Liver (tissue), 9 donors: ENCODE results near the gene HSD3B7. TPM values are rescaled to one million over a fixed set of nuclear protein-coding genes. Genes with fewer than 3 reads are reported as not detected.

ENCODE experiments used
- DNase-seq: peaks from one replicate; pipeline ENCODE4 v3.0.0-alpha.2; 2017; ENCODE audit warnings: low spot score
- H3K27ac ChIP-seq, 2 donors: one replicate each; pipeline ENCODE4 v1.7.0; 2013; ENCODE audit warnings: inconsistent platforms in 2 of 2, low read length in 2 of 2, control low read depth in 1 of 2, low read depth in 1 of 2, mild to moderate bottlenecking in 1 of 2
- H3K27me3 ChIP-seq, 4 donors: one replicate each; pipeline versions ENCODE4 v1.6.1 to v1.7.0; 2013; ENCODE audit warnings: low read length in 3 of 4, inconsistent platforms in 1 of 4, mild to moderate bottlenecking in 1 of 4, moderate library complexity in 1 of 4; ENCODE audit not compliant: control insufficient read depth in 4 of 4, insufficient read depth in 4 of 4
- H3K36me3 ChIP-seq, 4 donors: one replicate each; pipeline versions ENCODE4 v1.6.1 to v1.7.0; 2013; ENCODE audit warnings: low read length in 3 of 4, mild to moderate bottlenecking in 3 of 4, low read depth in 1 of 4, moderate library complexity in 1 of 4; ENCODE audit not compliant: control insufficient read depth in 4 of 4, insufficient read depth in 3 of 4
- H3K4me1 ChIP-seq, 4 donors: one replicate each; pipeline versions ENCODE4 v1.6.1 to v1.7.0; 2013; ENCODE audit warnings: low read length in 3 of 4, mild to moderate bottlenecking in 3 of 4, moderate library complexity in 1 of 4; ENCODE audit not compliant: control insufficient read depth in 4 of 4, insufficient read depth in 4 of 4
- H3K4me3 ChIP-seq, 3 donors: one replicate each; pipeline versions ENCODE4 v1.6.1 to v1.7.0; 2013; ENCODE audit warnings: low read length in 3 of 3, control low read depth in 1 of 3, low read depth in 1 of 3, mild to moderate bottlenecking in 1 of 3
- H3K9ac ChIP-seq, 2 donors: one replicate each; pipeline ENCODE4 v1.7.0; 2013; ENCODE audit warnings: low read length in 2 of 2, mild to moderate bottlenecking in 2 of 2, moderate library complexity in 2 of 2, control low read depth in 1 of 2, low read depth in 1 of 2
- H3K9me3 ChIP-seq, 4 donors: one replicate each; pipeline versions ENCODE4 v1.6.1 to v1.7.0; 2013; ENCODE audit warnings: low read length in 3 of 4; ENCODE audit not compliant: control insufficient read depth in 4 of 4
- ATF3 ChIP-seq: IDR thresholded peaks from 2 replicates; pipeline ENCODE4 v1.6.1; 2016; ENCODE audit warnings: antibody characterized with exemption
- CTCF ChIP-seq: fragments of 150-350 bp; IDR thresholded peaks from 2 replicates; pipeline ENCODE4 v1.5.1; 2017; ENCODE audit warnings: improper control_type of control experiment, low read depth, low read length; ENCODE audit not compliant: missing input control
- EGR1 ChIP-seq, 2 donors: IDR thresholded peaks; 2 replicates each; pipeline ENCODE4 v1.6.1; 2016 to 2018; ENCODE audit warnings: antibody characterized with exemption in 2 of 2, low read depth in 2 of 2
- FOXA1 ChIP-seq: IDR thresholded peaks from 2 replicates; pipeline ENCODE4 v1.6.1; 2016; ENCODE audit warnings: antibody characterized with exemption
- FOXA2 ChIP-seq: IDR thresholded peaks from 2 replicates; pipeline ENCODE4 v1.6.1; 2016; ENCODE audit warnings: antibody characterized with exemption
- GABPA ChIP-seq, 2 donors: IDR thresholded peaks in 1 of 2; conservative IDR thresholded peaks in 1 of 2; 2 replicates each; pipeline ENCODE4 v1.6.1; 2016; ENCODE audit warnings: antibody characterized with exemption in 2 of 2, mild to moderate bottlenecking in 1 of 2, moderate library complexity in 1 of 2
- HNF4A ChIP-seq, 2 donors: conservative IDR thresholded peaks; 2 replicates each; pipeline ENCODE4 v1.6.1; 2016; ENCODE audit warnings: antibody characterized with exemption in 2 of 2, mild to moderate bottlenecking in 2 of 2
- HNF4G ChIP-seq: IDR thresholded peaks from 2 replicates; pipeline ENCODE4 v1.6.1; 2016; ENCODE audit warnings: antibody characterized with exemption
- JUND ChIP-seq, 2 donors: IDR thresholded peaks; 2 replicates each; pipeline ENCODE4 v1.6.1; 2016; ENCODE audit warnings: antibody characterized with exemption in 2 of 2
- NR2F2 ChIP-seq: IDR thresholded peaks from 2 replicates; pipeline ENCODE4 v1.6.1; 2016; ENCODE audit warnings: antibody characterized with exemption
- RAD21 ChIP-seq, 2 donors: IDR thresholded peaks; 2 replicates each; pipeline ENCODE4 v1.6.1; 2016; ENCODE audit warnings: antibody characterized with exemption in 2 of 2, mild to moderate bottlenecking in 2 of 2
- REST ChIP-seq: IDR thresholded peaks from 2 replicates; pipeline ENCODE4 v1.6.1; 2016; ENCODE audit warnings: antibody characterized with exemption, mild to moderate bottlenecking
- RXRA ChIP-seq, 2 donors: IDR thresholded peaks; 2 replicates each; pipeline ENCODE4 v1.6.1; 2017 to 2018; ENCODE audit warnings: antibody characterized with exemption in 2 of 2, mild to moderate bottlenecking in 1 of 2
- TAF1 ChIP-seq: conservative IDR thresholded peaks from 2 replicates; pipeline ENCODE4 v1.6.1; 2016; ENCODE audit warnings: antibody characterized with exemption, mild to moderate bottlenecking
- YY1 ChIP-seq: IDR thresholded peaks from 2 replicates; pipeline ENCODE4 v1.6.1; 2016; ENCODE audit warnings: antibody characterized with exemption, mild to moderate bottlenecking
- WGBS: extraction: QIAGEN DNeasy Blood & Tissue Kit; methylation state at CpG from one replicate; pipeline ENCODE4 v1.1.7; 2013; 5-methylcytosine and 5-hydroxymethylcytosine counted together
- polyA plus RNA-seq, 2 donors: library from polyadenylated mRNA; stranded (reverse) in 1 of 2; unstranded in 1 of 2; fragments of 200-250 nt in 1 of 2; fragments of >200 nt in 1 of 2; fragmentation: Nextera tagmentation in 1 of 2; extraction: Ambion mirVana in 1 of 2; gene quantifications; one replicate each; pipeline versions ENCODE4 v1.2.1 to v1.2.3, GENCODE V29; 2013 to 2015
- total RNA-seq, 2 donors: library from RNA; depleted of rRNA; stranded (reverse); fragments of >200 nt; gene quantifications; one replicate each; pipeline ENCODE4 v1.2.3, GENCODE V29; 2014
- TF ChIP-seq, protein P1 (sequence below): IDR thresholded peaks from 2 replicates; pipeline ENCODE4 v1.6.1; 2016; ENCODE audit warnings: antibody characterized with exemption
- donor health status: healthy.
- donor health status: healthy.
- donor health status: healthy.
- donor health status: healthy.
- donor health status: healthy.

The HSD3B7 gene
- total and polyA plus RNA-seq, 4 donors = 23.9 to 93.9 (median 79.4) TPM

DNA sequence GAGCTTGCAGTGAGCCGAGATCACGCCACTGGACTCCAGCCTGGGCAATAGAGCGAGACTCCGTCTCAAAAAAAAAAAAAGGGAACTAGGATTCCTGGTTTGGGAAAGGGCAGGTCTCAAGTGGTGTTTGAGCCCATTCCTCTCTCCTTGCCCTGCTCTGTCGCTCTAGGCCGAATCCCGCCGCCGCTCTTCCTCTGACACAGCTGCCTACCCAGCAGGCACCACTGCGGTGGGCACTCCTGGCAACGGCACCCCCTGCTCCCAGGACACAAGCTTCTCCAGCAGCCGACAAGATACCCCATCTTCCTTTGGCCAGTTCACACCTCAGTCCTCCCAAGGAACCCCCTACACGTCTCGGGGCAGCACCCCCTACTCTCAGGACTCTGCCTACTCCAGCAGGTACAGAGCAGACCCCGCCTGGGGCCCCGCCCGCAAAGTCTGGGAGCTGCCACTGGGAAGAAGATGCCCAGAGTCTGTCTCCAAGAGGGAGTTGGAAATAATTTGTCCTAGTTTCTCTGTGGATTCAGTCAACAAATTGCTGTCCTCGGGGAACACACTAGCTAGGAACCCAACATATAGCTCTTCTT, 21.0 kb upstream of the HSD3B7 start:
- Histone ChIP-seq H3K9me3 (no peaks in the 10 kb centered on the region), H3K4me1 (peaks cover 0 to 6% (median 2%) of the 10 kb centered on the region in 4 donors), H3K9ac (no peak overlapping the region), H3K36me3 (peaks cover 18 to 73% (median 58%) of the 10 kb centered on the region in 4 donors), H3K4me3 (no peak overlapping the region), H3K27me3 (no peaks in the 10 kb centered on the region), H3K27ac (no peak overlapping the region)
- WGBS = 96% methylated on average over 18 of the region's 18 CpGs
- no peak for TF ChIP-seq REST
- TF ChIP-seq HNF4G = no peak
- no peak for TF ChIP-seq ATF3
- no peak for TF ChIP-seq GABPA (IDR thresholded peaks at IDR 0.05 in 1 of 2, conservative IDR thresholded peaks at IDR 0.05 in 1 of 2)
- no peak for TF ChIP-seq FOXA1
- no peak for TF ChIP-seq CTCF
- DNase-seq = no peak

DNA sequence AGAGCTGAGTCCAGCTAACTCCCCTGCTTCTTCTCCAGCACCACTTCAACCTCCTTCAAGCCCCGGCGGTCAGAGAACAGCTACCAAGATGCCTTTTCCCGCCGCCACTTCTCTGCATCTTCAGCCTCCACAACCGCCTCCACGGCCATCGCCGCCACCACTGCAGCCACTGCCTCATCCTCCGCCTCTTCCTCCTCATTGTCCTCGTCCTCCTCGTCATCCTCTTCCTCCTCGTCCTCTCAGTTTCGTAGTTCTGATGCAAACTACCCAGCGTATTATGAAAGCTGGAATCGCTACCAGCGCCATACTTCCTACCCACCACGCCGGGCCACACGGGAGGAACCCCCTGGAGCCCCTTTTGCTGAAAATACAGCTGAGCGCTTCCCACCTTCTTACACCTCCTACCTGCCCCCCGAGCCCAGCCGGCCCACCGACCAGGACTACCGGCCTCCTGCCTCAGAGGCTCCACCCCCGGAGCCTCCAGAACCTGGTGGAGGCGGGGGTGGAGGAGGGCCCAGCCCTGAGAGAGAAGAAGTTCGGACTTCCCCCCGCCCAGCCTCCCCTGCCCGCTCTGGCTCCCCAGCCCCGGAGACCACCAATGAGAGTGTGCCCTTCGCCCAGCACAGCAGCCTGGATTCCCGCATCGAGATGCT, 20.3 kb upstream of the HSD3B7 start:
- Histone ChIP-seq H3K9ac (no peak overlapping the region), H3K4me3 (no peak overlapping the region), H3K27ac (no peak overlapping the region), H3K4me1 (no peaks in the 10 kb centered on the region), H3K36me3 (peaks cover 20 to 75% (median 60%) of the 10 kb centered on the region in 4 donors), H3K27me3 (no peaks in the 10 kb centered on the region), H3K9me3 (no peaks in the 10 kb centered on the region)
- no peak for DNase-seq
- WGBS = 91% methylated on average over 33 of the region's 33 CpGs
- TF ChIP-seq FOXA2 (no peak), GABPA (IDR thresholded peaks at IDR 0.05 in 1 of 2, conservative IDR thresholded peaks at IDR 0.05 in 1 of 2) (no peak), JUND (IDR thresholded peaks at IDR 0.05) (no peak), REST (no peak), CTCF (no peak), EGR1 (IDR thresholded peaks at IDR 0.05; ENCODE audit: low read depth in 2 of 2) (no peak), RXRA (IDR thresholded peaks at IDR 0.05) (no peak), NR2F2 (no peak), HNF4A (conservative IDR thresholded peaks at IDR 0.05) (no peak), FOXA1 (no peak), HNF4G (no peak), YY1 (no peak), TAF1 (no peak), ATF3 (no peak), RAD21 (IDR thresholded peaks at IDR 0.05) (no peak)
- TF ChIP-seq, protein P1, sequence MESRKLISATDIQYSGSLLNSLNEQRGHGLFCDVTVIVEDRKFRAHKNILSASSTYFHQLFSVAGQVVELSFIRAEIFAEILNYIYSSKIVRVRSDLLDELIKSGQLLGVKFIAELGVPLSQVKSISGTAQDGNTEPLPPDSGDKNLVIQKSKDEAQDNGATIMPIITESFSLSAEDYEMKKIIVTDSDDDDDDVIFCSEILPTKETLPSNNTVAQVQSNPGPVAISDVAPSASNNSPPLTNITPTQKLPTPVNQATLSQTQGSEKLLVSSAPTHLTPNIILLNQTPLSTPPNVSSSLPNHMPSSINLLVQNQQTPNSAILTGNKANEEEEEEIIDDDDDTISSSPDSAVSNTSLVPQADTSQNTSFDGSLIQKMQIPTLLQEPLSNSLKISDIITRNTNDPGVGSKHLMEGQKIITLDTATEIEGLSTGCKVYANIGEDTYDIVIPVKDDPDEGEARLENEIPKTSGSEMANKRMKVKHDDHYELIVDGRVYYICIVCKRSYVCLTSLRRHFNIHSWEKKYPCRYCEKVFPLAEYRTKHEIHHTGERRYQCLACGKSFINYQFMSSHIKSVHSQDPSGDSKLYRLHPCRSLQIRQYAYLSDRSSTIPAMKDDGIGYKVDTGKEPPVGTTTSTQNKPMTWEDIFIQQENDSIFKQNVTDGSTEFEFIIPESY = no peak
